Endodermal cell (in vitro differentiated cells): ENCODE data around the gene MTAP. TPM values are rescaled to one million over a fixed set of nuclear protein-coding genes. Genes with fewer than 3 reads are reported as not detected.

Experiments
- DNase-seq: peaks from one replicate; pipeline ENCODE4 v3.0.0-alpha.2; 2017
- H3K27ac ChIP-seq: 2 replicates; pipeline ENCODE4 v1.5.1; 2013; ENCODE audit warnings: mild to moderate bottlenecking, low read depth, low read length, moderate library complexity
- H3K27me3 ChIP-seq: 2 replicates; pipeline ENCODE4 v1.6.1; 2013; ENCODE audit warnings: mild to moderate bottlenecking, low read length, moderate library complexity; ENCODE audit not compliant: insufficient read depth, control insufficient read depth, poor library complexity, severe bottlenecking
- H3K36me3 ChIP-seq: 2 replicates; pipeline ENCODE4 v1.7.0; 2013; ENCODE audit warnings: mild to moderate bottlenecking, low read length, moderate library complexity; ENCODE audit not compliant: control insufficient read depth, insufficient read depth
- H3K4me1 ChIP-seq: one replicate; pipeline ENCODE4 v1.7.0; 2013; ENCODE audit warnings: low read length; ENCODE audit not compliant: control insufficient read depth, insufficient read depth
- H3K4me3 ChIP-seq: 2 replicates; pipeline ENCODE4 v1.5.1; 2013; ENCODE audit warnings: mild to moderate bottlenecking, low read length, moderate library complexity
- H3K9ac ChIP-seq: 2 replicates; pipeline ENCODE4 v1.6.1; 2013; ENCODE audit warnings: mild to moderate bottlenecking, low read length, moderate library complexity; ENCODE audit not compliant: poor library complexity, severe bottlenecking; ENCODE audit errors: extremely low read depth
- H3K9me3 ChIP-seq: 2 replicates; pipeline ENCODE4 v1.6.1; 2013; ENCODE audit warnings: mild to moderate bottlenecking, low read length, moderate library complexity; ENCODE audit not compliant: control insufficient read depth
- H3K27ac Mint-ChIP-seq: 2 replicates; pipeline ENCODE4 v1.8.0; 2020; ENCODE audit warnings: mixed read lengths
- H3K27me3 Mint-ChIP-seq: 2 replicates; pipeline ENCODE4 v1.8.0; 2021; ENCODE audit warnings: mild to moderate bottlenecking, mixed read lengths; ENCODE audit not compliant: insufficient read depth
- H3K36me3 Mint-ChIP-seq: 2 replicates; pipeline ENCODE4 v1.8.0; 2020; ENCODE audit warnings: low read depth, mixed read lengths
- H3K4me1 Mint-ChIP-seq: 2 replicates; pipeline ENCODE4 v1.8.0; 2020; ENCODE audit warnings: mixed read lengths
- H3K4me3 Mint-ChIP-seq: 2 replicates; pipeline ENCODE4 v1.8.0; 2020; ENCODE audit warnings: mild to moderate bottlenecking, moderate library complexity, mixed read lengths
- H3K9me3 Mint-ChIP-seq: 2 replicates; pipeline ENCODE4 v1.8.0; 2020; ENCODE audit warnings: mild to moderate bottlenecking, mixed read lengths
- WGBS, 2 experiments: methylation state at CpG; one replicate each; pipeline versions ENCODE4 v1.1.5 to v1.1.7; 2013; ENCODE audit warnings: missing lambda C conversion rate in 2 of 2, mixed read lengths in 1 of 2; ENCODE audit not compliant: insufficient coverage in 1 of 2, insufficient read length in 1 of 2; 5-methylcytosine and 5-hydroxymethylcytosine counted together
- total RNA-seq, 2 donors: library from RNA; stranded (reverse); fragmentation: NEBNext Ultra II Directional in 1 of 2; extraction: Animal tissue kit (Norgen Biotek cat#: 25700) in 1 of 2; gene quantifications; 2 replicates in 1 of 2; 3 replicates in 1 of 2; pipeline ENCODE4 v1.2.1, GENCODE V29; 2021
- TF ChIP-seq, protein P1 (sequence below): fragments of 200-600 bp; sonication (generic); conservative IDR thresholded peaks from 2 replicates; pipeline ENCODE4 v1.5.0; 2021; ENCODE audit warnings: antibody characterized with exemption, mild to moderate bottlenecking

The MTAP gene
- total RNA-seq, 2 donors from 2014 or later, result 81.0 to 99.0 TPM

DNA sequence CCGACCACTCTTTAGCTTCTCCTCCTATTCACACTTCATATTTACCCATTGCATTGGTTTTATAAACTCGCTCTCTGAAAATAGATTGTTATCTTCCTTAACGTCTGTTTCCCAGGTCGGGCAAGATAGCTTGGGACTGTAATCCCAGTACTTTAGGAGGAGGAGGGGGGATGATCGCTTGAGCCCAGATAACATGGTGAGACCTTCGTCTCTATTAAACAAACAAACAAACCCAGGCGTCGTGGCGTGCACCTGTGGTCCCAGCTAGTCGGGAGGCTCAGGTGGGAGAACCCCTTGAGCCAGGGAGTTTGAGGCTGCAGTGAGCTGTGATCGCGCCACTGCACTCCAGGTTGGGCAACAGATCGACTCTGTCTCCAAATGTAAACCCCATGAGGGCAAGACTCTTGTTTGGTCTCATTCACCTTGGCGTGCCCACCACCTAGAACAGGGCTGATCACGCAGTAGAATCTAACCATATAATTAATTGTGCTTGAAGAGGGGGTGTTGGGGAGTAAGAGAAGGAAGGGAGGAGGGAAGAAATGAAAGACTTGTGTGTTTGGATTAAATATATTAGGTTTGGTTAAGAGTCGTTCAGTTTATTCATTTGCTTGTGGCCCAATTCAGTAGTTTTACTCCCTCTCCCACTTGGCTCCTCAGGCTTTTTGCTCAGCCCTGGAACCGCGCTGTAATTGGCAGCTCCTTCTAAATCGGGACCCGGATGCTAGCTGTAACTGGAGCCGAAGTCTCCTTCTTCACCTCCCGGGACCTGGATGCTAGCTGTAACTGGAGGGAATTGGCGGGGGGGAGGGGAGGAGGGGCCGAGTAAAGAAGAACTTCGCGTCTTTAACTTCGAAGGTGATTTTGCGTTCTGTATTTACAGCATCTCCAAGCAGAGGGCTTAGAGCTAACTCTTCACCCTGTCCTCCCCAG lies 166.8 kb downstream of the MTAP start:
- peaks cover 3% of the 10 kb centered on the region for H3K9me3 Mint-ChIP-seq
- H3K27me3 Mint-ChIP-seq, result peaks cover 99% of the 10 kb centered on the region
- 8 to 13% methylated on average over 10 to 28 of the region's 28 CpGs for WGBS, 2 experiments
- no peak overlapping the region for H3K4me3 Mint-ChIP-seq
- H3K27ac ChIP-seq, result no peak overlapping the region
- TF ChIP-seq, protein P1, sequence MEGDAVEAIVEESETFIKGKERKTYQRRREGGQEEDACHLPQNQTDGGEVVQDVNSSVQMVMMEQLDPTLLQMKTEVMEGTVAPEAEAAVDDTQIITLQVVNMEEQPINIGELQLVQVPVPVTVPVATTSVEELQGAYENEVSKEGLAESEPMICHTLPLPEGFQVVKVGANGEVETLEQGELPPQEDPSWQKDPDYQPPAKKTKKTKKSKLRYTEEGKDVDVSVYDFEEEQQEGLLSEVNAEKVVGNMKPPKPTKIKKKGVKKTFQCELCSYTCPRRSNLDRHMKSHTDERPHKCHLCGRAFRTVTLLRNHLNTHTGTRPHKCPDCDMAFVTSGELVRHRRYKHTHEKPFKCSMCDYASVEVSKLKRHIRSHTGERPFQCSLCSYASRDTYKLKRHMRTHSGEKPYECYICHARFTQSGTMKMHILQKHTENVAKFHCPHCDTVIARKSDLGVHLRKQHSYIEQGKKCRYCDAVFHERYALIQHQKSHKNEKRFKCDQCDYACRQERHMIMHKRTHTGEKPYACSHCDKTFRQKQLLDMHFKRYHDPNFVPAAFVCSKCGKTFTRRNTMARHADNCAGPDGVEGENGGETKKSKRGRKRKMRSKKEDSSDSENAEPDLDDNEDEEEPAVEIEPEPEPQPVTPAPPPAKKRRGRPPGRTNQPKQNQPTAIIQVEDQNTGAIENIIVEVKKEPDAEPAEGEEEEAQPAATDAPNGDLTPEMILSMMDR, result no peak
- H3K36me3 ChIP-seq, result no peaks in the 10 kb centered on the region
- no peaks in the 10 kb centered on the region for H3K4me1 ChIP-seq
- no peak overlapping the region for H3K4me3 ChIP-seq
- peaks cover 100% of the 10 kb centered on the region for H3K27me3 ChIP-seq
- peak; percentile 83 for DNase-seq
- H3K9ac ChIP-seq, result no peak overlapping the region
- H3K27ac Mint-ChIP-seq, result no peak overlapping the region
- H3K4me1 Mint-ChIP-seq, result peaks cover 27% of the 10 kb centered on the region
- no peaks in the 10 kb centered on the region for H3K36me3 Mint-ChIP-seq
- peaks cover 12% of the 10 kb centered on the region for H3K9me3 ChIP-seq

GRCh38 chr9:21969951-21970799 lies 167.7 kb downstream of the MTAP start:
- no peak for DNase-seq
- Histone ChIP-seq H3K9ac (no peak overlapping the region), H3K4me1 (no peaks in the 10 kb centered on the region), H3K9me3 (peaks cover 12% of the 10 kb centered on the region), H3K4me3 (no peak overlapping the region), H3K27me3 (peaks cover 100% of the 10 kb centered on the region), H3K27ac (no peak overlapping the region), H3K36me3 (no peaks in the 10 kb centered on the region)
- peaks cover 28% of the 10 kb centered on the region for H3K4me1 Mint-ChIP-seq
- no peaks in the 10 kb centered on the region for H3K36me3 Mint-ChIP-seq
- 12 to 14% methylated on average over 17 to 22 of the region's 24 CpGs for WGBS, 2 experiments
- H3K4me3 Mint-ChIP-seq, result peak overlapping the region; percentile 28
- H3K27me3 Mint-ChIP-seq, result peaks cover 99% of the 10 kb centered on the region
- H3K9me3 Mint-ChIP-seq, result peaks cover 3% of the 10 kb centered on the region
- TF ChIP-seq, protein P1, result no peak
- H3K27ac Mint-ChIP-seq, result no peak overlapping the region

GRCh38 chr9:21970800-21971640 lies 168.6 kb downstream of the MTAP start:
- Histone ChIP-seq H3K27me3 (peaks cover 100% of the 10 kb centered on the region), H3K4me3 (no peak overlapping the region), H3K9ac (no peak overlapping the region), H3K27ac (no peak overlapping the region), H3K9me3 (peaks cover 12% of the 10 kb centered on the region), H3K4me1 (no peaks in the 10 kb centered on the region), H3K36me3 (no peaks in the 10 kb centered on the region)
- 2 to 3% methylated on average over 15 to 44 of the region's 45 CpGs for WGBS, 2 experiments
- DNase-seq, result peak; percentile 76
- Mint-ChIP-seq H3K4me3 (peak overlapping the region; percentile 28), H3K27ac (no peak overlapping the region), H3K27me3 (peaks cover 99% of the 10 kb centered on the region), H3K4me1 (peaks cover 20% of the 10 kb centered on the region), H3K36me3 (no peaks in the 10 kb centered on the region), H3K9me3 (peaks cover 3% of the 10 kb centered on the region)
- TF ChIP-seq, protein P1, result no peak
